ENCODE results near the gene ANGPT4.

DNA sequence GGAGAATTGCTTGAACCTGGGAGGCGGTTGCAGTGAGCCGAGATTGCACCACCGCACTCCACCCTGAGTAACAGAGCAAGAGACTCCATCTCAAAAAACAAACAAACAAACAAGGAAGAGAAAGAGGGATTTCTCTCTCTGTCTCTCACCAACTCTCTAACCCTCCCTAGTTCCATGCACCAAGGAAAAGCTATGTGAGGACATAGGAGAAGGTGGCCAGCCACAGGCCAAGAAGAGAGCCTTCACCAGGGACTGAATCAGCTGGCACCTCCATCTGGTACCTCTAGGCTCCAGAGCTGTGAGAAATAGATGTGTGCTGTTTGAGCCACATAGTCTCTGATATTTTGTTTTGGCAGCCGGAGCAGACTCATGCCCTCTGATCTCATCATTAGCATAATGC, 91.6 kb downstream of the ANGPT4 start:
- TF ChIP-seq, protein P1, sequence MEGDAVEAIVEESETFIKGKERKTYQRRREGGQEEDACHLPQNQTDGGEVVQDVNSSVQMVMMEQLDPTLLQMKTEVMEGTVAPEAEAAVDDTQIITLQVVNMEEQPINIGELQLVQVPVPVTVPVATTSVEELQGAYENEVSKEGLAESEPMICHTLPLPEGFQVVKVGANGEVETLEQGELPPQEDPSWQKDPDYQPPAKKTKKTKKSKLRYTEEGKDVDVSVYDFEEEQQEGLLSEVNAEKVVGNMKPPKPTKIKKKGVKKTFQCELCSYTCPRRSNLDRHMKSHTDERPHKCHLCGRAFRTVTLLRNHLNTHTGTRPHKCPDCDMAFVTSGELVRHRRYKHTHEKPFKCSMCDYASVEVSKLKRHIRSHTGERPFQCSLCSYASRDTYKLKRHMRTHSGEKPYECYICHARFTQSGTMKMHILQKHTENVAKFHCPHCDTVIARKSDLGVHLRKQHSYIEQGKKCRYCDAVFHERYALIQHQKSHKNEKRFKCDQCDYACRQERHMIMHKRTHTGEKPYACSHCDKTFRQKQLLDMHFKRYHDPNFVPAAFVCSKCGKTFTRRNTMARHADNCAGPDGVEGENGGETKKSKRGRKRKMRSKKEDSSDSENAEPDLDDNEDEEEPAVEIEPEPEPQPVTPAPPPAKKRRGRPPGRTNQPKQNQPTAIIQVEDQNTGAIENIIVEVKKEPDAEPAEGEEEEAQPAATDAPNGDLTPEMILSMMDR (IDR thresholded peaks at IDR 0.05; ENCODE audit: insufficient read depth, low read depth, low read length) = no peak
- TF ChIP-seq EZH2 (IDR thresholded peaks at IDR 0.05; ENCODE audit: insufficient read depth, low read length) = no peak

Measured in astrocyte (in vitro differentiated cells and primary cell).